HL-60 (cell line): ENCODE data around the gene CLDN6.
A peak's percentile ranks its signal among the peaks of the same experiment; 100 is the strongest.

Experiments used
- DNase-seq, 2 experiments: peaks; one replicate each; pipeline ENCODE4 v3.0.0-alpha.2; 2010 to 2020; ENCODE audit warnings: low read depth in 1 of 2, low spot score in 1 of 2
- H3K27ac ChIP-seq: fragments of 250-450 bp; sonication (Bioruptor Pico); replicated peaks from 2 replicates; pipeline ENCODE4 v1.5.1; 2020; ENCODE audit warnings: mild to moderate bottlenecking, moderate library complexity
- H3K27me3 ChIP-seq: fragments of 250-450 bp; sonication (Bioruptor Pico); 2 replicates; pipeline ENCODE4 v1.5.1; 2021; ENCODE audit warnings: mild to moderate bottlenecking, moderate library complexity; ENCODE audit not compliant: insufficient read depth, poor library complexity, severe bottlenecking
- H3K4me3 ChIP-seq: replicated peaks from 2 replicates; pipeline ENCODE4 v1.5.1; 2011; ENCODE audit warnings: mild to moderate bottlenecking, control low read depth, low read length; ENCODE audit not compliant: insufficient read depth
- CTCF ChIP-seq: IDR thresholded peaks from one replicate; pipeline ENCODE4 v1.5.1; 2011; ENCODE audit warnings: low read length, control low read depth, inconsistent platforms; ENCODE audit not compliant: insufficient read depth
- GABPA ChIP-seq: IDR thresholded peaks from 2 replicates; pipeline ENCODE4 v1.6.1; 2012; ENCODE audit warnings: low read depth
- POLR2AphosphoS5 ChIP-seq: IDR thresholded peaks from 2 replicates; pipeline ENCODE4 v1.6.1; 2012; ENCODE audit warnings: low read depth
- REST ChIP-seq: IDR thresholded peaks from 2 replicates; pipeline ENCODE4 v1.6.1; 2012; ENCODE audit warnings: low read depth; ENCODE audit not compliant: insufficient replicate concordance
- SPI1 ChIP-seq: IDR thresholded peaks from 2 replicates; pipeline ENCODE4 v1.6.1; 2012; ENCODE audit warnings: low read depth, mild to moderate bottlenecking, borderline replicate concordance

Gene CLDN6

GRCh38 chr16:3046641-3047386, 28.8 kb upstream of the CLDN6 start:
- Histone ChIP-seq H3K4me3 (peak overlapping the region; percentile 55), H3K27me3 (peaks cover 5% of the 10 kb centered on the region), H3K27ac (peak overlapping the region; percentile 38; the same call in 1 of the 2 replicates)
- TF ChIP-seq POLR2AphosphoS5 (no peak), GABPA (no peak), CTCF (no peak), SPI1 (no peak), REST (no peak)
- no peak for DNase-seq

- peaks cover 5% of the 10 kb centered on the region for H3K27me3 ChIP-seq
- H3K27ac ChIP-seq, result peak within 1 kb of the TSS; percentile 51
- peak in 1 of 2 experiments; percentile 43 for DNase-seq
- H3K4me3 ChIP-seq, result peak within 1 kb of the TSS; percentile 55
- TF ChIP-seq SPI1, result peak; percentile 58; the same call in 1 of the 2 replicates
- no peak for TF ChIP-seq GABPA
- TF ChIP-seq REST, result no peak
- no peak for TF ChIP-seq POLR2AphosphoS5
- no peak for TF ChIP-seq CTCF
Measured at GRCh38 chr16:3045758-3046640, 28.0 kb upstream of the CLDN6 start, which contains the start of gene MMP25. TSS of gene MMP25 (plus strand) at chr16:3046561. CDS start at chr16:3046918, 357 bp downstream.

- no peak for DNase-seq
- Histone ChIP-seq H3K27ac (no peak overlapping the region), H3K4me3 (no peak overlapping the region), H3K27me3 (peaks cover 5% of the 10 kb centered on the region)
- TF ChIP-seq CTCF, result no peak
- TF ChIP-seq GABPA, result no peak
- no peak for TF ChIP-seq REST
- TF ChIP-seq SPI1, result no peak
Measured at GRCh38 chr16:3044708-3045107, 26.7 kb upstream of the CLDN6 start.
